ENCODE data around the gene GLUD1.

DNA sequence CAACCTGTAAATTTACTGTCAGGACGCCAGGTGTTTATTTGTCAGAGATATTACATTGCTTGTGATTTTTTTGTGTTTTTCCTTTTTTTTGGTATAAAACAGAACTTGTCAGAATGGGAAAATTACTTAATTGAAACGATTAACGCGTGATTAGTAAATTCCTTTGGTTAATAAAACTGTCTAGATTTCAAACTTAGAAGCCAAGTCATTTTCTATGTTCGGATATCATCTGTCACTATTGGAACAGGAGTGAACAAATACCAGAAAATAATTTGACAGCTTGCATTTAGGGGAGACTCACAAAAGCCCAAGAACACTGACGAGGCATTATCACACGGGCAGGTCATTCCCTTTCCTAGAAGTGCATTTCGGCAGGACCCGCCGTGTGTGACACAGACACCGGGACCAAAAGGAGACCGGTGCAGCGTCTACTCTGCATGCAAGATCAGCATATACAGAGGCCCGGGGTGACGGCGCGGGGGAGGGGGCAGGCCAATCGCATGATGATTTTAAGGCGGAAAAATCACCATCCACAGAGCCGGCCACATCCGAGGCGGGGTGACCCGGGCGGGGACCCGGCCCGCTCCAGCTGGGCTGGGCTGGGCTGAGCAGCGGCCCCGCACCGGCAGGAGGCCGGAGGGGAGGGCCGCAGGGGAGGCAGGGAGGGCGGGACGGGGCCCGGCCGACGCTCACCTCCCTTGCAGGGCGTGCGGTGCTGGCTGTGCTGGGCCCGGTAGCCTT is 841 bp downstream of the GLUD1 start:
- TF ChIP-seq EZH2phosphoT487 (IDR thresholded peaks at IDR 0.05; ENCODE audit: borderline replicate concordance, low read depth, low read length) (no peak), CTCF (conservative IDR thresholded peaks at IDR 0.05; ENCODE audit: low read length) (no peak)
